Activated CD8-positive, alpha-beta T cell treated with anti-CD3 and anti-CD28 coated beads for 36 hours (primary cell): ENCODE measurements around the gene GPR180. TPM values are rescaled to one million over a fixed set of nuclear protein-coding genes. Genes with fewer than 3 reads are reported as not detected.

Source experiments
- ATAC-seq: fragments of 200-7000 bp; cut with Tn5 transposase; one replicate; pipeline ENCODE4 v1.10.0; 2021; ENCODE audit warnings: mild to moderate bottlenecking, moderate library complexity
- CTCF ChIA-PET: fragments of 350-600 bp; sonication (Branson Sonifier 250); formaldehyde crosslinking; loops from one replicate; lab custom pipeline; 2021; ENCODE audit warnings: antibody characterized with exemption; lab: Charles Lee
- POLR2A ChIA-PET: fragments of 350-600 bp; sonication (Branson Sonifier 250); formaldehyde crosslinking; loops from one replicate; lab custom pipeline; 2021; ENCODE audit warnings: antibody characterized with exemption; lab: Charles Lee
- DNase-seq: peaks from one replicate; pipeline ENCODE4 v3.0.0-alpha.2; 2020
- H3K27ac Mint-ChIP-seq: one replicate; pipeline ENCODE4 v1.8.0; 2021; ENCODE audit warnings: mild to moderate bottlenecking, mixed read lengths
- H3K27me3 Mint-ChIP-seq: one replicate; pipeline ENCODE4 v1.8.0; 2021; ENCODE audit warnings: mixed read lengths
- H3K36me3 Mint-ChIP-seq: one replicate; pipeline ENCODE4 v1.8.0; 2021; ENCODE audit warnings: low read depth, mixed read lengths
- H3K4me1 Mint-ChIP-seq: one replicate; pipeline ENCODE4 v1.8.0; 2021; ENCODE audit warnings: low read depth, mixed read lengths
- H3K4me3 Mint-ChIP-seq: one replicate; pipeline ENCODE4 v1.8.0; 2021; ENCODE audit warnings: mild to moderate bottlenecking, moderate library complexity, mixed read lengths
- H3K9me3 Mint-ChIP-seq: one replicate; pipeline ENCODE4 v1.8.0; 2021; ENCODE audit warnings: mixed read lengths
- CTCF ChIP-seq: fragments of 200-600 bp; IDR thresholded peaks from one replicate; pipeline ENCODE4 v1.8.0; 2022; ENCODE audit warnings: antibody characterized with exemption, mild to moderate bottlenecking
- intact Hi-C: fragments of 100-400 bp; cut with micrococcal nuclease; formaldehyde crosslinking; loops from one replicate; pipeline ENCODE4 v1.10.0; 2022
- total RNA-seq, 2 experiments: library from RNA; stranded (reverse); gene quantifications; one replicate each; pipeline ENCODE4 v1.2.3, GENCODE V29; 2021

Gene GPR180
- total RNA-seq, 2 experiments from 2014 or later, result 7.5 to 7.7 TPM

DNA sequence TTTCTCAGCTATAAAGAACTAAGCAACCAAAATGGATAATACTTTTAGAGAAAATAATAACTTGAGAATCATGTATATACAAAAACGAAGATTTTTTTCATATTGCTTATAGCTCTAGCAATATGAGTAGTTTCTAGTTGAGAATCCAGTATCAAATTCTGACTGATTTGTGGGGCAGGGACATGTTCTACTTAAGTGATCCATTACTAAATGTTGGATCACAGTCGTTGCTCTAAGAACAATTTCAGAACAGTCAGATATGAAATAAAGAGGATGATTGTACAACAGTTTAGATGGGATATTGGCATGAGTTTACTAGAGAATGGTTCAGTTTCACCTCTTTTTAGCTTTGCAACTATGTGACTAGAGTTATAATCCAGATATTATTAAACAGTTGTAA lies 70.7 kb downstream of the GPR180 start:
- ATAC-seq (no peak), DNase-seq (no peak)
- ChIA-PET POLR2A (no interaction called here), CTCF (interaction anchor here (1.0 to 2.1 kb wide), 2 partner anchors 12 to 732 kb away, joined by 3 to 11 read pairs; no protein-coding TSS in a partner anchor)
- no peak overlapping the region for H3K27ac Mint-ChIP-seq
- peaks cover 14% of the 10 kb centered on the region for H3K4me1 Mint-ChIP-seq
- no peak for TF ChIP-seq CTCF
- H3K36me3 Mint-ChIP-seq, result peaks cover 5% of the 10 kb centered on the region
- peaks cover 11% of the 10 kb centered on the region for H3K9me3 Mint-ChIP-seq
- peaks cover 14% of the 10 kb centered on the region for H3K27me3 Mint-ChIP-seq
- no peak overlapping the region for H3K4me3 Mint-ChIP-seq
- intact Hi-C loops, result no loop called here

GRCh38 chr13:94673851-94674250 lies 72.2 kb downstream of the GPR180 start:
- H3K9me3 Mint-ChIP-seq, result no peaks in the 10 kb centered on the region
- H3K27ac Mint-ChIP-seq, result no peak overlapping the region
- peaks cover 22% of the 10 kb centered on the region for H3K27me3 Mint-ChIP-seq
- ChIA-PET CTCF (interaction anchor here (1.4 to 2.1 kb wide), 5 partner anchors 11 to 730 kb away, joined by 4 to 13 read pairs (median 7); no protein-coding TSS in a partner anchor), POLR2A (interaction anchor here (0.6 kb wide), 1 partner anchor 481 kb away, joined by 3 read pairs; no protein-coding TSS in a partner anchor)
- TF ChIP-seq CTCF, result no peak
- H3K36me3 Mint-ChIP-seq, result no peaks in the 10 kb centered on the region
- no peaks in the 10 kb centered on the region for H3K4me1 Mint-ChIP-seq
- DNase-seq, result no peak
- no peak overlapping the region for H3K4me3 Mint-ChIP-seq
- ATAC-seq, result no peak
- intact Hi-C loops, result no loop called here

GRCh38 chr13:94674609-94675348 lies 73.1 kb downstream of the GPR180 start:
- ATAC-seq, result peak; percentile 70
- ChIA-PET CTCF (interaction anchor here (0.7 to 2.3 kb wide), 24 partner anchors 9 to 731 kb away, joined by 3 to 13 read pairs (median 4); no protein-coding TSS in a partner anchor), POLR2A (interaction anchor here (0.6 kb wide), 1 partner anchor 480 kb away, joined by 3 read pairs; no protein-coding TSS in a partner anchor)
- Mint-ChIP-seq H3K27ac (no peak overlapping the region), H3K9me3 (no peaks in the 10 kb centered on the region), H3K4me3 (no peak overlapping the region), H3K36me3 (no peaks in the 10 kb centered on the region), H3K27me3 (peaks cover 27% of the 10 kb centered on the region), H3K4me1 (no peaks in the 10 kb centered on the region)
- peak; percentile 81 for DNase-seq
- intact Hi-C loops, result no loop called here
- peak; percentile 82 for TF ChIP-seq CTCF

GRCh38 chr13:94677799-94678198 lies 76.1 kb downstream of the GPR180 start:
- CTCF ChIA-PET, result interaction anchor here (0.6 kb wide), 1 partner anchor 726 kb away, joined by 3 read pairs; no protein-coding TSS in a partner anchor
- peaks cover 32% of the 10 kb centered on the region for H3K27me3 Mint-ChIP-seq

More at GRCh38 chr13:94677799-94678198, 76.1 kb downstream of the GPR180 start:
- POLR2A ChIA-PET, result no interaction called here
- TF ChIP-seq CTCF, result no peak
- no peak for DNase-seq
- intact Hi-C loops, result no loop called here
- Mint-ChIP-seq H3K4me3 (no peak overlapping the region), H3K27ac (no peak overlapping the region), H3K9me3 (no peaks in the 10 kb centered on the region), H3K4me1 (no peaks in the 10 kb centered on the region), H3K36me3 (no peaks in the 10 kb centered on the region)
- no peak for ATAC-seq
